Measurements from ENCODE around the gene CCL21.

GRCh38 chr9:34665381-34666250 is 44.3 kb downstream of the CCL21 start:
- TF ChIP-seq REST (IDR thresholded peaks at IDR 0.05; ENCODE audit: insufficient read depth in 1 of 2, low read depth in 2 of 2, low read length in 2 of 2) (no peak), SIN3A (IDR thresholded peaks at IDR 0.05; ENCODE audit: borderline replicate concordance, insufficient read depth, low read length) (no peak)

All from PFSK-1 (cell line).